Activated CD4-positive, CD25-positive, alpha-beta regulatory T cell treated with anti-CD3 and anti-CD28 coated beads, Interleukin-2, amount 50 U/mL, for 16 hours (primary cell): ENCODE results near the gene OSTF1.

Experiments used
- DNase-seq: peaks from one replicate; pipeline ENCODE4 v3.0.0-alpha.2; 2020; ENCODE audit warnings: low read depth, low spot score

Gene OSTF1, protein sequence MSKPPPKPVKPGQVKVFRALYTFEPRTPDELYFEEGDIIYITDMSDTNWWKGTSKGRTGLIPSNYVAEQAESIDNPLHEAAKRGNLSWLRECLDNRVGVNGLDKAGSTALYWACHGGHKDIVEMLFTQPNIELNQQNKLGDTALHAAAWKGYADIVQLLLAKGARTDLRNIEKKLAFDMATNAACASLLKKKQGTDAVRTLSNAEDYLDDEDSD

DNA sequence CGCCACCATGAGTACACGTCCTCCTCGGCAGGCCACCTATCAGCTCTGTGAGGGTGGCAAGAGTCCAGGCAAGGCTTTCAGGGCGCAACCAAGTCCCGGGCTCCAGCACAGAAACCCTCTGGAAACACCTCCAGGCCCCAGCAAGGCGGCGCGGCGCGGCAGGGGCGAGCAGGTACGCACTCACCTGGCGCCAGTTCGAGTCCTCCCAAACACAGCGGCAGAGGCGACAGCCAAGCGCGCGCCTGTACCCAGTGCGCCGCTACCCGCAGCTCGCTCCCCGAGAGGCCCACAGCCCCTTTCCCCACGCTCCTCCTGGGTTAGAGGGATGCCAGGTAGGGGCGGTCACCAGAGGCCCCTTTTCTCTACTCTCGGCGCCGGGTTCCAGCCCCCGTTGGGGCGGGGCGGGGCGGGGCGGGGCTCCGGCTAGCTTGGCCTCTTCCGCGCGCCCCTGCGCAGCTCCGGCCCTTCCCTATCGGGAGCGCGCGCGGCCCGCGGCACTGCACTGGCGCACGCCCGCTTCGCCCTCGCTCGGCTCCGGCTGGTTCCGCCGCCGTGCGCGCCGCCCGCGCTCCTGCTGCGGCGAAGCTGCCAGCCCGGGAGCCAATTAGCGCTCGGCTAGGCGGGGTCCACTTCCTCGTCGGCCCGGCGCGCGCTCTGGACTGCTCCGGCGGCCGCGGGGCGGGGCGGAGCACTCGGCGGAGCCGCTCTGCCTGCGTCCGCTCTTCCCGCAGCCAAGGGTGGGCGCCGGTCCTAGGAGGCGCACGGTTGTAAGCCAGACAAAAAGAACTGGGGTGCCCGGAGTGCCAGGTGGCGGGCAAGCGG is at the start of gene OSTF1, which contains the start of gene NMRK1:
Gene OSTF1 (plus strand): TSS at position 691 of the 822 bp plus-strand sequence. CDS start 179 bp downstream, outside the sequence.
Gene NMRK1 (minus strand): TSS at position 332 of the 822 bp plus-strand sequence. CDS start 5,040 bp downstream, outside the sequence.
- DNase-seq, result peak; percentile 78

GRCh38 chr9:75039009-75039408 is 49.3 kb upstream of the OSTF1 start:
- DNase-seq, result no peak

GRCh38 chr9:75039801-75040200 is 48.5 kb upstream of the OSTF1 start:
- no peak for DNase-seq

GRCh38 chr9:75041041-75041440 is 47.3 kb upstream of the OSTF1 start:
- DNase-seq, result no peak

GRCh38 chr9:75046725-75047345 is 41.5 kb upstream of the OSTF1 start:
- no peak for DNase-seq

- DNase-seq, result no peak
Measured at GRCh38 chr9:75047506-75047905, 40.8 kb upstream of the OSTF1 start.

- DNase-seq, result no peak
Measured at GRCh38 chr9:75051285-75051684, 37.0 kb upstream of the OSTF1 start.

GRCh38 chr9:75053869-75054268 is 34.4 kb upstream of the OSTF1 start:
- no peak for DNase-seq

DNA sequence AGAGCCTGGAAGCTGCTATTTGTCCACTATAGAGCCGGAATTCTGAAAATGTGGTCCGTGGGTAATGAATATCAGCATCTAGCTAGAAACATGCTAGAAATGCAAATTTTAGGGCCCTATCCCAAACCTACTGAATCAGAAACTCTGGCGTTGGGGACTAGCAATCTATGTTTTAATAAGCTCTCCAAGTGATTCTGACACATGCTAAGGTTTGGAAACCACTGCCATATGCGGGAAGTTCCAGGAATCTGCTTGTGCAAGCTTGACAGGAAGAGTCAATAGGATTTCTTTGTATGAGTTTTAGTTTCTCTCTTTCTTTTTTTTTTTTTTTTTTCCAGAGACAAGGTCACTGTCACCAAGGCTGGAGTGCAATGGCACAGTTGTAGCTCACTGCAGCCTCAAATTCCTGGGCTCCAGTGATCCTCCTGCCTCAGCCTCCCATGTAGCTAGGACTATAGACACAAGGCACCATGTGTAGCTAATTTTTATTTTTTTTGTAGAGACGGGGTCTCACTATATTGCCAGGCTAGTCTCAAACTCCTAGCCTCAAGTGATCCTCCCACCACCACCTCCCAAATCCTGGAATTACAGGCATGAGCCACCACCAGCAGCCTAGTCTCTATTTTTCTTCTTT is 33.8 kb upstream of the OSTF1 start:
- no peak for DNase-seq

- no peak for DNase-seq
Measured at GRCh38 chr9:75061169-75061568, 27.1 kb upstream of the OSTF1 start.

- no peak for DNase-seq
Measured at GRCh38 chr9:75063556-75064305, 24.6 kb upstream of the OSTF1 start.

- no peak for DNase-seq
Measured at GRCh38 chr9:75064307-75065025, 23.8 kb upstream of the OSTF1 start.

GRCh38 chr9:75065510-75065909 is 22.8 kb upstream of the OSTF1 start:
- no peak for DNase-seq

DNA sequence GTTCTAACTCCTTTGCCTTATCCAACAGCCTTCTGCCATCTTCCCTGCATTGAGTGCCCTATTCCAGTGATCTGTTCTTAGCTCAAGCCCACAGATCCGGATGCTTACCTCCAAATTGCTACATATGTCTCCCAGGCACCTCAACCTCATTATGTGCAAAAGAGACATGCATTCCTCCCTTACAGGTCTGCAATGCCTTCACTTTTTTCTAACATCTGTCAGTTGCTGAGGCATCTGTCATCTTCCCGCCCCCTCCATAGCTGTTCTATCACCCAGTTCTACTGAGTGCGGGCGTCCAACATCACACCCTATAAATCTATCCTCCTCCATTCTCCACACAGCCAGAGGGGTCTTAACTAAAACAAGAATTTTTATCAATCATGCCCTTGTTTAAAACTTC is 20.4 kb upstream of the OSTF1 start:
- no peak for DNase-seq

- DNase-seq, result no peak
Measured at GRCh38 chr9:75069171-75069570, 19.1 kb upstream of the OSTF1 start.

DNA sequence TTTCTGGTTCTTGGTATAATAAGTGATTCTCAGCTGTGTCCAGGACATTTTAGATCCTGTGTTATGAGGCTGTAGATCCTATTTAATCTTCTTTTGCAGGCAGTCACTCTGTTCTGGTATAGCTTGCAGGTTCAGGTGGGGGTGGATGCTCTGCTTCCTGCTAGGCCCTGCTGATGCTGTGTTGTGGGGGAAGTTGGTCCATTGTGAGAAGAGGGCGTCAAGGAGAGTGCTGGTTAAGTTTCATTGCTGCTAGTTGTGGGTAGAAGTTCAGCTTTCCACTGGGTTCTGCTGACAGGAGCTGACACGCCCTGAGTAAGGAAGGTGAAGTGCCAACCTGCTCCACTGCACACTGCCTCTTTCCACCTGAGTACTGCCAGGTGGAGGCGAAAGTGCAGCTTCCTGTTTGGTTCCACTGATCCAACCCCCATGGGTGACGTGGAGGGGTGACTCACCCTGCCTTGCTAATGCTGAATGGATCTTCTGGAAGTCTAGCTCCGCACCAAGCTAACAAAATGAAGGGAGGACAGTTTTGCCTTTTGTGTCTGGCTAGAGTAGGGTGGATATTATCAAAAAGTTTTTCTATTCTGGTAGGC is 16.7 kb upstream of the OSTF1 start:
- DNase-seq, result peak; percentile 15

GRCh38 chr9:75072895-75073294 is 15.4 kb upstream of the OSTF1 start:
- DNase-seq, result no peak

DNA sequence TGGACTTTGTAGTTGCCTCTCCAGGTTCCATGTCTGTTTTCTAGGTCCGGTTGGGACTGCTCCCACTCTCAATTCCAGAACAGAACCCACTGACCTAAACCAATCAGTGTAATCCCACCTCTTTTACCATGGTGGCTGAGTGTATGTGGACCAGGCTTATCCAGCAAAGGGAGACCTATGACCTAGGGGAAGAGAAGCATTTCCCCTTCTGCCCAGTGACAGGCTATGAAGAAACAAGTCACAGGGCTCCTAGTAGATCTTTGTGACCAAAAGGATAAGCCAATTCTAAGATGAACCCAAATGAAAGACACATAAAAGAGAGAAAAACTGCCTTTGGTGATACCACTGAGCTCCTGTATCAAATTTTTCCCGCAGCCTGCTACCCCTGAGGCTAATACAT is 6.7 kb upstream of the OSTF1 start:
- no peak for DNase-seq

DNA sequence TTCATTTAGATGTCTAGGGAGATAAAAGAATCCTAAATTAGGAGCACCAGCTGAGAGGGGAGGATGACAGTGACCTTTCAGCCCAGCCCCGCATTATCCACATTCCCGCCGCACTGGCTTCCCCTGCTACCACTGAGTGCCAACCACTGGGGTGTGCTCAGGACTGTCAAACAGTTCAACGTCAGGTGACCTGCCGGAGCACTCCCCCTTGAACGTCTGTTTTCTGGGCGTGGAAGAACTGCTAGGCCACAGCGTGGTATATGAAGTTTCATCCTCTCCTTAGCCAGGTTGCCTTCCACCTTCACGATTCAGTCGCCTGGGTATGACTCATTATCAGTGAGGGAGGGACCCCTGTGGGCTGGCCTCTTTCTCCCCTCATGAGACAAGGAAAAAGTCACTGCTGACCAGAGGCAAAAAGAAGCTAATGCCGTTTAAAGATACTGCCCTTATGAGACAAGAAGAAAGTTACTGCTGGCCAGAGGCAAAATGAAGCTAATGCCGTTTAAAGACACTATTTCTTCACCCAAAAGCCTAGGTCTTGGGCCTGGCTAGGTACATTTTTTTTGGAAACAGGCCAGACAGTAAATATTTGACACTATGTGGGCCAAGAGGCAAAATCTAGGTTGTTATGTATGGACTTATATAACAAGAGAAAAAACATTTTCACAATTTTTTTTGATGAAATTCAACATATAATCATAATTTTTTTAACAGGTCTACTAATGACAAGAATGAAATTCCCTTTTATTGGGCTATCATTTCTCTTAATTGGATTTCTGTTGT is 4.9 kb upstream of the OSTF1 start:
- DNase-seq, result no peak
